IPS DF 6.9 (cell line): ENCODE results near the gene ACTR3.

Source experiments
- DNase-seq: peaks from one replicate; pipeline ENCODE4 v3.0.0-alpha.2; 2013; ENCODE audit warnings: low read depth, low spot score
- H3K27ac ChIP-seq: one replicate; pipeline ENCODE4 v1.5.1; 2013; ENCODE audit warnings: low read length, control low read depth
- H3K27me3 ChIP-seq: 2 replicates; pipeline ENCODE4 v1.6.1; 2013; ENCODE audit warnings: mild to moderate bottlenecking, low read length; ENCODE audit not compliant: control insufficient read depth, insufficient read depth
- H3K36me3 ChIP-seq: 2 replicates; pipeline ENCODE4 v1.6.1; 2013; ENCODE audit warnings: low read length; ENCODE audit not compliant: control insufficient read depth, insufficient read depth
- H3K4me1 ChIP-seq: 2 replicates; pipeline ENCODE4 v1.6.1; 2013; ENCODE audit warnings: low read length; ENCODE audit not compliant: control insufficient read depth, insufficient read depth
- H3K4me3 ChIP-seq: 2 replicates; pipeline ENCODE4 v1.5.1; 2013; ENCODE audit warnings: mild to moderate bottlenecking, low read length
- H3K9me3 ChIP-seq: 2 replicates; pipeline ENCODE4 v1.6.1; 2013; ENCODE audit warnings: low read length, inconsistent platforms; ENCODE audit not compliant: control insufficient read depth, insufficient read depth
- WGBS: extraction: QIAGEN DNeasy Blood & Tissue Kit; methylation state at CpG from one replicate; pipeline ENCODE4 v1.1.7; 2013; ENCODE audit warnings: mixed read lengths, missing lambda C conversion rate; ENCODE audit not compliant: insufficient read length, insufficient coverage; 5-methylcytosine and 5-hydroxymethylcytosine counted together

The ACTR3 gene

GRCh38 chr2:113851640-113852039, 38.2 kb upstream of the ACTR3 start:
- DNase-seq: no peak
- Histone ChIP-seq H3K36me3 (no peaks in the 10 kb centered on the region), H3K4me1 (no peaks in the 10 kb centered on the region), H3K27ac (no peak overlapping the region), H3K9me3 (no peaks in the 10 kb centered on the region), H3K27me3 (no peaks in the 10 kb centered on the region; the same call in 1 of the 2 replicates), H3K4me3 (no peak overlapping the region)
- no CpG with 5 or more reads among the region's 3 CpGs for WGBS

- H3K27me3 ChIP-seq: no peaks in the 10 kb centered on the region; the same call in 1 of the 2 replicates
- no peak overlapping the region for H3K27ac ChIP-seq
- H3K4me3 ChIP-seq: no peak overlapping the region
- H3K36me3 ChIP-seq: no peaks in the 10 kb centered on the region
- no peaks in the 10 kb centered on the region for H3K9me3 ChIP-seq
- no CpG with 5 or more reads among the region's 1 CpG for WGBS
- DNase-seq: no peak
- H3K4me1 ChIP-seq: no peaks in the 10 kb centered on the region
Measured at GRCh38 chr2:113854208-113854607, 35.7 kb upstream of the ACTR3 start.

GRCh38 chr2:113854970-113855740, 34.7 kb upstream of the ACTR3 start:
- WGBS: no CpG with 5 or more reads among the region's 8 CpGs
- Histone ChIP-seq H3K4me1 (no peaks in the 10 kb centered on the region), H3K27me3 (no peaks in the 10 kb centered on the region; the same call in 1 of the 2 replicates), H3K9me3 (no peaks in the 10 kb centered on the region), H3K4me3 (no peak overlapping the region), H3K27ac (no peak overlapping the region), H3K36me3 (no peaks in the 10 kb centered on the region)
- DNase-seq: no peak

GRCh38 chr2:113857464-113857863, 32.4 kb upstream of the ACTR3 start:
- Histone ChIP-seq H3K9me3 (no peaks in the 10 kb centered on the region), H3K36me3 (no peaks in the 10 kb centered on the region), H3K4me3 (no peak overlapping the region), H3K27ac (no peak overlapping the region), H3K4me1 (no peaks in the 10 kb centered on the region), H3K27me3 (no peaks in the 10 kb centered on the region; the same call in 1 of the 2 replicates)
- WGBS: no CpG with 5 or more reads among the region's 3 CpGs
- no peak for DNase-seq

- WGBS: no CpG with 5 or more reads among the region's 5 CpGs
- Histone ChIP-seq H3K27me3 (no peaks in the 10 kb centered on the region; the same call in 1 of the 2 replicates), H3K27ac (no peak overlapping the region), H3K4me3 (no peak overlapping the region), H3K9me3 (no peaks in the 10 kb centered on the region), H3K36me3 (no peaks in the 10 kb centered on the region), H3K4me1 (no peaks in the 10 kb centered on the region)
- DNase-seq: no peak
Measured at GRCh38 chr2:113858764-113859163, 31.1 kb upstream of the ACTR3 start.

- no peak overlapping the region for H3K4me3 ChIP-seq
- no peaks in the 10 kb centered on the region for H3K9me3 ChIP-seq
- H3K27ac ChIP-seq: no peak overlapping the region
- WGBS: no CpG with 5 or more reads among the region's 7 CpGs
- H3K4me1 ChIP-seq: no peaks in the 10 kb centered on the region
- DNase-seq: no peak
- no peaks in the 10 kb centered on the region for H3K36me3 ChIP-seq
- no peaks in the 10 kb centered on the region for H3K27me3 ChIP-seq
Measured at GRCh38 chr2:113861740-113862139, 28.1 kb upstream of the ACTR3 start.

- Histone ChIP-seq H3K27ac (no peak overlapping the region), H3K27me3 (no peaks in the 10 kb centered on the region), H3K9me3 (no peaks in the 10 kb centered on the region), H3K4me3 (no peak overlapping the region), H3K36me3 (no peaks in the 10 kb centered on the region), H3K4me1 (no peaks in the 10 kb centered on the region)
- WGBS: no CpG with 5 or more reads among the region's 3 CpGs
- no peak for DNase-seq
Measured at GRCh38 chr2:113863144-113863543, 26.7 kb upstream of the ACTR3 start.

GRCh38 chr2:113867571-113867970, 22.3 kb upstream of the ACTR3 start:
- Histone ChIP-seq H3K27me3 (no peaks in the 10 kb centered on the region), H3K27ac (no peak overlapping the region), H3K36me3 (no peaks in the 10 kb centered on the region), H3K9me3 (no peaks in the 10 kb centered on the region), H3K4me3 (no peak overlapping the region), H3K4me1 (no peaks in the 10 kb centered on the region)
- no CpG with 5 or more reads among the region's 4 CpGs for WGBS
- no peak for DNase-seq

GRCh38 chr2:113869253-113869652, 20.6 kb upstream of the ACTR3 start:
- no peaks in the 10 kb centered on the region for H3K9me3 ChIP-seq
- no peaks in the 10 kb centered on the region for H3K27me3 ChIP-seq
- no CpG with 5 or more reads among the region's 1 CpG for WGBS
- no peak overlapping the region for H3K4me3 ChIP-seq
- H3K4me1 ChIP-seq: no peaks in the 10 kb centered on the region
- H3K36me3 ChIP-seq: no peaks in the 10 kb centered on the region
- no peak overlapping the region for H3K27ac ChIP-seq
- DNase-seq: no peak

- H3K4me3 ChIP-seq: no peak overlapping the region
- H3K27me3 ChIP-seq: no peaks in the 10 kb centered on the region
- H3K27ac ChIP-seq: no peak overlapping the region
- peaks cover 4% of the 10 kb centered on the region; the same call in 1 of the 2 replicates for H3K4me1 ChIP-seq
- DNase-seq: no peak
- H3K36me3 ChIP-seq: no peaks in the 10 kb centered on the region
- no CpG with 5 or more reads among the region's 4 CpGs for WGBS
- H3K9me3 ChIP-seq: no peaks in the 10 kb centered on the region
Measured at GRCh38 chr2:113872201-113872600, 17.7 kb upstream of the ACTR3 start.

- no peaks in the 10 kb centered on the region for H3K9me3 ChIP-seq
- no peak for DNase-seq
- WGBS: no CpG with 5 or more reads among the region's 3 CpGs
- H3K36me3 ChIP-seq: no peaks in the 10 kb centered on the region
- no peaks in the 10 kb centered on the region for H3K27me3 ChIP-seq
- H3K27ac ChIP-seq: no peak overlapping the region
- H3K4me3 ChIP-seq: no peak overlapping the region
- peaks cover 4% of the 10 kb centered on the region; the same call in 1 of the 2 replicates for H3K4me1 ChIP-seq
Measured at GRCh38 chr2:113873867-113874266, 16.0 kb upstream of the ACTR3 start.
